GM18519 (cell line): ENCODE measurements around the gene KIAA1958.
A peak's percentile ranks its signal among the peaks of the same experiment; 100 is the strongest.

ENCODE experiments used
- ATAC-seq: cut with Tn5 transposase; IDR thresholded peaks from one replicate; pipeline ENCODE4 v1.9.1; 2021; ENCODE audit warnings: mild to moderate bottlenecking, moderate library complexity; ENCODE audit not compliant: unreplicated experiment, low FRiP score

KIAA1958 gene

DNA sequence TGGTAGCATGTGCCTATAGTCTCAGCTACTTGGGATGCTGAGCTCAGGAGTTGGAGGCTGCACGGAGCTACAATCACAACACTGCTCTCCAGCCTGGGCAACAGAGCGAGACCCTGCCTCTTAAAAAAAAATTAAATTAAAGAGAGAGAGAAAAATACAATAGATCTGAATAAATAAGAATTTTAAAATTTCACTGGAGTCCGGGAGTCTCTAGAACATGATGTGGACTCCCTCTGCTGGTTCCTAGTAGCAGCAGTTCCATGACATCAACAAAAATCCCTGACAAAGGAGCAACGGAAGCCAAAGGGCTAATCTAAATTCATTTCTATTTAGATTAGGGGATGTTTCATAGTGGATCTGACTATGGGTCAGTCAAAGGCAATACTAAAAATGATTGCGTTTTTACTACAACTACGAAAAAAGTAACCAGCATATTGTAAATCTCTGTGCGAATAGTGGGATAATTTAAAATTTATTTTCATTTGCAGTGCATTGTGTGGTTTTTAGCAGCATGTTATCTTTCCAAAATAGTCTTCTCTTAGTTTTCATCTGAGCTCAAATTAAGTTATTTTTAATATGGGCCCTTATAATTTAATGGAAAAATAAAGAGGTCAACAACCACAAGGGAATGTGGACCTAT lies 224.5 kb downstream of the KIAA1958 start:
- ATAC-seq: no peak

DNA sequence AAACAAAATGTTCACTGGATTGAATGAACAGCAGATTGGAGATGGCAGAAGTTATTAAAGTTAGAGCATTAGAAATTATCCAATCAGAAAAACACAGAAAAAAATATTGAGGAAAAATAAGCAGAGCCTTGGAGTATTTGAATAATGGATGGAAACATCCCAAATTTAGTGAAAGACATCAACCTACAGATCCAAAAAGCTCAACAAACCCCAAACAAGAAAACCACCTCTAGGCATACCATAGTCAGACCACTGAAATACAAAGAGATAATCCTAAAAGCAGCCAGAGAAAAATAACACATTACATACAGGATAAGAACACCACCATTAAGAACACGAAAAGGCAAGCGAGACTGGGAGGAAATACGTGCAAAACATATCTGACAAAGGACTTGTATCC lies 226.1 kb downstream of the KIAA1958 start:
- ATAC-seq: no peak

DNA sequence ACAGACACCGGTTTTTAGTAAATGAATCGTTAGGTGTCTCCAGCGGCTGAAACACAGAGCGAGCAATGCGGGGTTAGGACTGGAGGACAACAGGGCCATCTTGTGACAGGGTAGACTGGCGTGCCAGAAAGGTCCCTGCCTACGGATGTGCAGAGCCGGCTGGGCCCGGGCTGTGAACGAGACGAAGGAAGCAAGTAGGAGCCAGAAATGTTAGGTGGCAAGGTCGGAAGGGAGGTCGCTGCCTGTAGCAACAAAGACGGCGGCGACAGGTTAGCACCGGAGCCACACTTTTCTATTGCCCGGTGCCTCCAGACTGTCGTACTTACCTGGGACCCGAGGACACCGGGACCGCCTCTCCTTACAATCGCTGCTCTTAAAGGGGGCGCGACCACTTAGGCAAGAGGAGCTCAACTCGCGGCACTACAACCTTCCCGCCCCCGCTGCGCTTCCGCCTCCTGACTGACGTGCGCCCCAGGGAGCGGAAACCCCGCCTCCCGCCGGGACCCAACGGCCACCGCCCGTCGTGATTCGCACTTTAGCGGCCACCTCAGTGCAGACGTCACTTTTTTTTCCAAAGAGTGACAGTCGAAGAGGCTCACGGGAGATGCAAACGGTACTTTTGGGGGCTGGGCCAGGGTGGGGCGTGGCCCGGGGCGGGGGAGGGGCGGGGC lies 231.2 kb downstream of the KIAA1958 start, which contains the start of gene INIP:
Gene INIP (minus strand): TSS at position 457 of the 671 bp plus-strand sequence. CDS start 1,632 bp downstream, outside the sequence.
- peak; percentile 74 for ATAC-seq
